Endothelial cell of umbilical vein (primary cell): ENCODE data around the gene RASL11A. TPM values are rescaled to one million over a fixed set of nuclear protein-coding genes. Genes with fewer than 3 reads are reported as not detected.

Source experiments
- BruUV-seq: library from RNA; stranded (reverse); fragments of 400-500 nt; replicated peaks from 2 replicates; lab custom pipeline; 2021; lab: Mats Ljungman, UMichigan
- CTCF ChIA-PET: fragments of 300-600, 350-600 bp; sonication (Branson Sonifier 250); formaldehyde crosslinking; loops from one replicate; lab custom pipeline; 2021; ENCODE audit warnings: antibody characterized with exemption, inconsistent platforms; lab: Charles Lee
- POLR2A ChIA-PET: fragments of 300-600, 350-600 bp; sonication (Branson Sonifier 250); formaldehyde crosslinking; loops from one replicate; lab custom pipeline; 2021; ENCODE audit warnings: antibody characterized with exemption, inconsistent platforms; lab: Charles Lee
- DNase-seq: peaks from one replicate; pipeline ENCODE4 v3.0.0-alpha.2; 2011; ENCODE audit warnings: low read depth, low spot score
- FAIRE-seq: peaks from 2 replicates; lab custom pipeline; 2011; peaks lifted over from hg19 to GRCh38; lab: Jason Lieb, UNC
- H2AFZ ChIP-seq: 2 replicates; pipeline ENCODE4 v1.6.0; 2012; ENCODE audit warnings: low read depth, low read length, control low read depth, inconsistent platforms
- H3K27ac ChIP-seq: 2 replicates; pipeline ENCODE4 v1.5.1; 2011; ENCODE audit warnings: low read depth, mild to moderate bottlenecking, control low read depth, low read length, moderate library complexity; ENCODE audit not compliant: insufficient read depth
- H3K27me3 ChIP-seq, 2 experiments: 2 replicates each; pipeline versions ENCODE4 v1.6.0 to v1.6.1; 2011; ENCODE audit warnings: low read length in 2 of 2, mixed read lengths in 1 of 2; ENCODE audit not compliant: control insufficient read depth in 2 of 2, insufficient read depth in 2 of 2
- H3K36me3 ChIP-seq, 2 experiments: 2 replicates in 1 of 2; 3 replicates in 1 of 2; pipeline ENCODE4 v1.5.1; 2011; ENCODE audit warnings: low read length in 2 of 2, mild to moderate bottlenecking in 1 of 2, moderate library complexity in 1 of 2; ENCODE audit not compliant: control insufficient read depth in 2 of 2, insufficient read depth in 2 of 2; ENCODE audit errors: extremely low read depth in 1 of 2
- H3K4me1 ChIP-seq: 3 replicates; pipeline ENCODE4 v1.5.1; 2011; ENCODE audit warnings: mild to moderate bottlenecking, low read length; ENCODE audit not compliant: control insufficient read depth, insufficient read depth; ENCODE audit errors: extremely low read depth
- H3K4me2 ChIP-seq: 2 replicates; pipeline ENCODE4 v1.6.1; 2011; ENCODE audit warnings: low read length, control low read depth, mixed read lengths; ENCODE audit not compliant: insufficient read depth
- H3K4me3 ChIP-seq, 3 experiments: fragments of 200-600 bp in 1 of 3; sonication (generic), shearing (Covaris generic) in 1 of 3; replicated peaks in 1 of 3; 2 replicates each; pipeline ENCODE4 v1.5.1; 2011 to 2016; ENCODE audit warnings: control low read depth in 3 of 3, low read length in 3 of 3, mild to moderate bottlenecking in 2 of 3, inconsistent platforms in 1 of 3, low read depth in 1 of 3, moderate library complexity in 1 of 3; ENCODE audit not compliant: insufficient read depth in 1 of 3
- H3K79me2 ChIP-seq: 2 replicates; pipeline ENCODE4 v1.6.0; 2012; ENCODE audit warnings: low read length, inconsistent platforms; ENCODE audit not compliant: control insufficient read depth, insufficient read depth
- H3K9ac ChIP-seq: replicated peaks from 2 replicates; pipeline ENCODE3; 2011; ENCODE audit warnings: low read length, control low read depth; ENCODE audit not compliant: insufficient read depth; ENCODE audit errors: extremely low read depth
- H3K9me1 ChIP-seq: replicated peaks from 3 replicates; pipeline ENCODE4 v1.6.0; 2011; ENCODE audit warnings: mild to moderate bottlenecking, low read length; ENCODE audit not compliant: control insufficient read depth, insufficient read depth; ENCODE audit errors: extremely low read depth
- H3K9me3 ChIP-seq: replicated peaks from 2 replicates; pipeline ENCODE4 v1.5.1; 2012; ENCODE audit warnings: low read length, inconsistent platforms; ENCODE audit not compliant: control insufficient read depth, insufficient read depth
- H4K20me1 ChIP-seq: replicated peaks from 2 replicates; pipeline ENCODE3; 2011; ENCODE audit warnings: mild to moderate bottlenecking, low read length; ENCODE audit not compliant: control insufficient read depth, insufficient read depth; ENCODE audit errors: extremely low read depth
- CTCF ChIP-seq, 2 donors: IDR thresholded peaks; 1 replicate in 1 of 2; 2 replicates in 1 of 2; pipeline ENCODE4 v1.5.1; 2011; ENCODE audit warnings: low read length in 2 of 2, mild to moderate bottlenecking in 2 of 2, moderate library complexity in 2 of 2, control low read depth in 1 of 2, inconsistent platforms in 1 of 2, low read depth in 1 of 2; ENCODE audit not compliant: insufficient read depth in 1 of 2; ENCODE audit errors: extremely low read depth in 1 of 2
- EZH2 ChIP-seq: IDR thresholded peaks from 2 replicates; pipeline ENCODE4 v1.6.1; 2012; ENCODE audit warnings: borderline replicate concordance, low read depth, mild to moderate bottlenecking, moderate library complexity, low read length, inconsistent platforms; ENCODE audit not compliant: severe bottlenecking
- FOS ChIP-seq: IDR thresholded peaks from 2 replicates; pipeline ENCODE4 v1.6.1; 2011; ENCODE audit warnings: mild to moderate bottlenecking, low read length, moderate library complexity, borderline replicate concordance; ENCODE audit not compliant: insufficient read depth
- GATA2 ChIP-seq: IDR thresholded peaks from 2 replicates; pipeline ENCODE4 v1.7.0; 2011; ENCODE audit warnings: low read depth, mild to moderate bottlenecking, moderate library complexity, mixed read lengths, low read length; ENCODE audit not compliant: insufficient read length, insufficient read depth
- JUN ChIP-seq: IDR thresholded peaks from 2 replicates; pipeline ENCODE4 v1.6.1; 2011; ENCODE audit warnings: borderline replicate concordance, low read depth; ENCODE audit not compliant: insufficient read length, insufficient read depth
- MAX ChIP-seq: IDR thresholded peaks from 2 replicates; pipeline ENCODE4 v1.6.1; 2011; ENCODE audit not compliant: insufficient read depth, insufficient read length
- MYC ChIP-seq: IDR thresholded peaks from one replicate; pipeline ENCODE4 v1.6.1; 2011; ENCODE audit warnings: mild to moderate bottlenecking, low read depth, low read length
- POLR2A ChIP-seq: IDR thresholded peaks from 2 replicates; pipeline ENCODE4 v1.6.1; 2012; ENCODE audit warnings: low read depth, mild to moderate bottlenecking, control low read depth, low read length
- POLR2AphosphoS5 ChIP-seq: IDR thresholded peaks from 2 replicates; pipeline ENCODE4 v1.6.1; 2012; ENCODE audit warnings: low read depth, mild to moderate bottlenecking, control low read depth, low read length, moderate library complexity; ENCODE audit not compliant: insufficient read depth
- dilution Hi-C: fragments of 300-500 bp; cut with MboI; formaldehyde crosslinking; loops from one replicate; pipeline ENCODE4 v1.15.0; 2019; ENCODE audit warnings: low sequenced_read_pairs; ENCODE audit not compliant: extremely low pct_ligation_motif_present
- intact Hi-C: fragments of 100-400 bp; cut with micrococcal nuclease; formaldehyde crosslinking; loops from one replicate; pipeline ENCODE4 v1.10.0; 2022
- polyA plus RNA-seq, 4 experiments: library from polyadenylated mRNA; depleted of rRNA in 3 of 4; stranded (reverse) in 3 of 4; unstranded in 1 of 4; fragments of >200 nt; gene quantifications; 2 replicates each; pipeline versions ENCODE4 v1.2.1 to v1.2.3, GENCODE V29; 2011 to 2012; ENCODE audit warnings: missing spikeins in 1 of 4
- total RNA-seq: library from RNA; stranded (reverse); gene quantifications from 2 replicates; pipeline ENCODE4 v1.2.3, GENCODE V29; 2021

The RASL11A gene
- total and polyA plus RNA-seq, 2 donors (not counting 3 experiments of a cell fraction or from before 2014, with no cell fraction given) = 1.2 to 1.3 TPM

- no peaks in the 10 kb centered on the region for H4K20me1 ChIP-seq
- H2AFZ ChIP-seq = no peak overlapping the region
- H3K9me3 ChIP-seq = no peaks in the 10 kb centered on the region
- H3K4me2 ChIP-seq = no peak overlapping the region
- intact Hi-C loops (loop anchor here (1.0 to 5.0 kb wide), 3 partner anchors 75 to 337 kb away; no protein-coding TSS in a partner anchor), dilution Hi-C loops (no loop called here)
- peak; percentile 26 for DNase-seq
- CTCF ChIA-PET = interaction anchor here (0.6 to 8.1 kb wide), 14 partner anchors 9 to 352 kb away, joined by 3 to 98 read pairs (median 4); partner anchors contain the start of gene RASL11A
- no peaks in the 10 kb centered on the region for H3K79me2 ChIP-seq
- TF ChIP-seq CTCF (IDR thresholded peaks at IDR 0.05; ENCODE audit: extremely low read depth in 1 of 2, insufficient read depth in 1 of 2, low read depth in 1 of 2, low read length in 2 of 2) (peak; percentile 39 to 43), GATA2 (no peak)
- H3K4me3 ChIP-seq = no peak overlapping the region
- peaks cover 2 to 3% of the 10 kb centered on the region in 2 experiments for H3K27me3 ChIP-seq
- FAIRE-seq = no peak
- H3K9ac ChIP-seq = no peak overlapping the region
- H3K27ac ChIP-seq = no peak overlapping the region
- no peaks in the 10 kb centered on the region for H3K4me1 ChIP-seq
- H3K9me1 ChIP-seq = no peaks in the 10 kb centered on the region
- POLR2A ChIA-PET = no interaction called here
- no peaks in the 10 kb centered on the region for H3K36me3 ChIP-seq
- no TSS peak for BruUV-seq
Measured at GRCh38 chr13:27283906-27284493, 13.4 kb downstream of the RASL11A start.

GRCh38 chr13:27288392-27288791 is 17.8 kb downstream of the RASL11A start:
- no peak for FAIRE-seq
- POLR2A ChIA-PET = no interaction called here
- dilution Hi-C loops = no loop called here

More at GRCh38 chr13:27288392-27288791, 17.8 kb downstream of the RASL11A start:
- TF ChIP-seq POLR2A (no peak), CTCF (IDR thresholded peaks at IDR 0.05; ENCODE audit: extremely low read depth in 1 of 2, insufficient read depth in 1 of 2, low read depth in 1 of 2, low read length in 2 of 2) (no peak), MAX (no peak), FOS (no peak), POLR2AphosphoS5 (no peak), EZH2 (no peak), JUN (no peak), MYC (no peak), GATA2 (no peak)
- Histone ChIP-seq H3K79me2 (no peaks in the 10 kb centered on the region), H4K20me1 (no peaks in the 10 kb centered on the region), H3K4me2 (no peak overlapping the region), H2AFZ (no peak overlapping the region), H3K27me3 (peaks cover 0 to 3% of the 10 kb centered on the region in 2 experiments), H3K27ac (no peak overlapping the region), H3K36me3 (no peaks in the 10 kb centered on the region), H3K9me3 (no peaks in the 10 kb centered on the region), H3K4me3 (no peak overlapping the region), H3K9me1 (no peaks in the 10 kb centered on the region), H3K9ac (no peak overlapping the region), H3K4me1 (no peaks in the 10 kb centered on the region)
- CTCF ChIA-PET = no interaction called here
- intact Hi-C loops = no loop called here
- DNase-seq = no peak
- no TSS peak for BruUV-seq
